RWPE2 (cell line): Measurements from ENCODE around the gene LRRC14B.

Source experiments
- ATAC-seq: fragments of 200-7000 bp; cut with Tn5 transposase; 3 replicates; pipeline ENCODE4 v1.9.1; 2021; ENCODE audit warnings: low read depth
- DNase-seq: peaks from one replicate; pipeline ENCODE4 v3.0.0-alpha.2; 2020; ENCODE audit warnings: low spot score
- H3K27ac ChIP-seq: fragments of 450-650 bp; 2 replicates; pipeline ENCODE4 v1.5.1; 2017; ENCODE audit warnings: mild to moderate bottlenecking; ENCODE audit not compliant: poor library complexity, severe bottlenecking
- H3K27me3 ChIP-seq: fragments of 250-450 bp; sonication (Bioruptor Pico); 2 replicates; pipeline ENCODE4 v1.5.1; 2021; ENCODE audit warnings: mild to moderate bottlenecking, moderate library complexity; ENCODE audit not compliant: insufficient read depth, poor library complexity, severe bottlenecking
- H3K36me3 ChIP-seq: fragments of 250-450 bp; sonication (Bioruptor Pico); 2 replicates; pipeline ENCODE4 v1.5.1; 2020; ENCODE audit warnings: low read depth, mild to moderate bottlenecking, moderate library complexity
- H3K4me1 ChIP-seq: fragments of 250-450 bp; sonication (Bioruptor Pico); 2 replicates; pipeline ENCODE4 v1.5.1; 2021; ENCODE audit warnings: mild to moderate bottlenecking, moderate library complexity; ENCODE audit not compliant: insufficient read depth, poor library complexity, severe bottlenecking
- H3K4me3 ChIP-seq: fragments of 250-450 bp; sonication (Bioruptor Pico); 2 replicates; pipeline ENCODE4 v1.5.1; 2021; ENCODE audit warnings: mild to moderate bottlenecking, moderate library complexity; ENCODE audit not compliant: severe bottlenecking
- H3K9me3 ChIP-seq: fragments of 250-450 bp; sonication (Bioruptor Pico); 2 replicates; pipeline ENCODE4 v1.5.1; 2021; ENCODE audit warnings: mild to moderate bottlenecking, moderate library complexity; ENCODE audit not compliant: severe bottlenecking
- TF ChIP-seq, protein P1 (sequence below): fragments of 450-650 bp; IDR thresholded peaks from one replicate; pipeline ENCODE4 v1.5.1; 2017; ENCODE audit warnings: mild to moderate bottlenecking, moderate library complexity; ENCODE audit not compliant: poor library complexity, severe bottlenecking

Gene LRRC14B

DNA sequence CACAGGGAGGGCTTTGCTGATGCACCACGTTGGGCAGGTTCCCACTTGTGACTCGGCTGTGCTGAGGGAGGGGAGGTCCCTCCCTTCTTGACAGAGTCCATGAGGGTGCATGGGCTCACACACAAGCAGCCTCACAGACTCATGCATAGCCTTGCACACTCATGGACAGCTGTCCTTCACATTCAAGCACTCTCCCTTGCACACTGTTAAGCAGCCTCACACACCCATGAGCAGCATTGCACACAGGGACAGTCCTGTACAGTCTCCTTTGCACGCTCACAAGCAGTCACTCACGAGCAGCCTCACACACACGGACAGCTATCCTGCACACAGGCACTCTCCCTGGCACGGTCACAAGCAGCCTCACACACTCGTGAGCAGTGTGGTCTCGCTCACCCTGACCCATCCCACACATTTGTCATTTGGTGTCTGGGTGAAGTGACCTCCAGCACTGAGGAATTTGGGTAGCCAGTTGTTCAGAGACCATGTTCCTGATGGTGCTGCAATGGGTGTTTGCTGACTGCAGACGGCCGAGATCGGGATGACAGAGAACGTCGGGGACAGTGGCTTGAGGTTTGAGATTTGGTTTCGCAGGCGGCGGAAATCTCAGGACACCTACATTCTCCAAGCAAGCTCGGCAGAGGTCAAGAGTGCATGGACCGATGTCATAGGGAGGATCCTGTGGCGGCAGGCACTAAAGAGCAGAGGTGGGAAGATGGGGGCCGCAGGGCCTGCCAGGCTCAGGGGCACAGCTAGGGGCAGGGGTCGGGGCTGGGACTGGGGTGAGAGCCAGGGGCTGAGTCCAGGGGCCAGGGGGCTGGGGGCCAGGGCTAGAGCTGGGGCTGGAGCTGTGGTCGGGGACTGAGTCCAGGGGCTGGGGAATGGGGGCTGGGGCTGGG, 17.7 kb upstream of the LRRC14B start:
- ATAC-seq (0 out of 3 replicates have a peak, but pooled peaks have one; percentile 6), DNase-seq (peak; percentile 54)
- H3K4me3 ChIP-seq, result no peak overlapping the region
- H3K36me3 ChIP-seq, result no peaks in the 10 kb centered on the region
- H3K27ac ChIP-seq, result no peak overlapping the region
- no peaks in the 10 kb centered on the region for H3K4me1 ChIP-seq
- TF ChIP-seq, protein P1, sequence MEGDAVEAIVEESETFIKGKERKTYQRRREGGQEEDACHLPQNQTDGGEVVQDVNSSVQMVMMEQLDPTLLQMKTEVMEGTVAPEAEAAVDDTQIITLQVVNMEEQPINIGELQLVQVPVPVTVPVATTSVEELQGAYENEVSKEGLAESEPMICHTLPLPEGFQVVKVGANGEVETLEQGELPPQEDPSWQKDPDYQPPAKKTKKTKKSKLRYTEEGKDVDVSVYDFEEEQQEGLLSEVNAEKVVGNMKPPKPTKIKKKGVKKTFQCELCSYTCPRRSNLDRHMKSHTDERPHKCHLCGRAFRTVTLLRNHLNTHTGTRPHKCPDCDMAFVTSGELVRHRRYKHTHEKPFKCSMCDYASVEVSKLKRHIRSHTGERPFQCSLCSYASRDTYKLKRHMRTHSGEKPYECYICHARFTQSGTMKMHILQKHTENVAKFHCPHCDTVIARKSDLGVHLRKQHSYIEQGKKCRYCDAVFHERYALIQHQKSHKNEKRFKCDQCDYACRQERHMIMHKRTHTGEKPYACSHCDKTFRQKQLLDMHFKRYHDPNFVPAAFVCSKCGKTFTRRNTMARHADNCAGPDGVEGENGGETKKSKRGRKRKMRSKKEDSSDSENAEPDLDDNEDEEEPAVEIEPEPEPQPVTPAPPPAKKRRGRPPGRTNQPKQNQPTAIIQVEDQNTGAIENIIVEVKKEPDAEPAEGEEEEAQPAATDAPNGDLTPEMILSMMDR, result no peak
- peaks cover 14% of the 10 kb centered on the region for H3K27me3 ChIP-seq
- no peaks in the 10 kb centered on the region for H3K9me3 ChIP-seq

DNA sequence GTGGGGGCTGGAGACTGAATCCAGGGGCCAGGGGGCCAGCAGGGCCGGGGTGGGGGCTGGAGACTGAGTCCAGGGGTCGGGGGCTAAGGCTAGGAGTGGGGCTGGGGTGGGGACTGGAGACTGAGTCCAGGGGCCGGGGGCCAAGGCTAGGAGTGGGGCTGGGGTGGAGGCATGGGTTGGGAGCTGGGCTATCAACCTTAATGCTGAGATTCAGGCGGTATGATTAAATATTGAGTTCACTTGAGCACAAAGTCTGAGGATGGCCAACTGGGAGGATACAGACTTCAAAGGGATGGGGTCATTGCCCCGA, 17.0 kb upstream of the LRRC14B start:
- Histone ChIP-seq H3K27ac (no peak overlapping the region), H3K4me3 (no peak overlapping the region), H3K36me3 (no peaks in the 10 kb centered on the region), H3K27me3 (peaks cover 14% of the 10 kb centered on the region), H3K4me1 (no peaks in the 10 kb centered on the region), H3K9me3 (no peaks in the 10 kb centered on the region)
- DNase-seq, result no peak
- no peak for ATAC-seq
- TF ChIP-seq, protein P1, result no peak

DNA sequence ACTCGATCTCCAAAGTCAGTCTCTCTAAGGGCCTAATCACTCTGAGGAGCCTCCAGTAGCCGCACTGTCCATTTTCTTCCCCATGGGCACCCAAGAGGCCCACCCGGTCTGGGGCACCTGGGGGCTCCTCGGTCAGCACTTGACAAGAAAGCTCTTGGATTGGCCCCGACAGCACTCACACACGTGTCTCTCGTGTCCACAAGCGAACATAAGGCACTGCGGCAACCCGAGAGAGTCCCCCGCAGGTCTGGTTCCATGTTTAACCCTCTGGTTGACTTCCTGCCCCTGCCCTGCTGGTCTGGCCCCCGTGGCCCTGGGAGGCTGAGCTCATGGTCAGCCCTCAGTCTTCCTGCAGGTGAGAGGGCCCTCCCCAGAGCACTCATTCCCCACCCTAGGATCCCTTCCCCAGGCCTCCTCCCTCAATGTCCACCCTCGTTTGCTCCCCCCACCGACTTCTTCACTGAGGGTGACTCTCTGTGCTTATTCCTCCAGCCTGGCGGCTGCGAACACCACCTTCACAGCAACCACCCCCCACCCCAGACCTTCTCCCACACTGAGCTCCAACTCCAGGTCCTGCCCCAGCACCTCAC, 16.3 kb upstream of the LRRC14B start:
- Histone ChIP-seq H3K36me3 (no peaks in the 10 kb centered on the region), H3K4me1 (no peaks in the 10 kb centered on the region), H3K27me3 (peaks cover 14% of the 10 kb centered on the region), H3K4me3 (no peak overlapping the region), H3K27ac (no peak overlapping the region), H3K9me3 (no peaks in the 10 kb centered on the region)
- no peak for ATAC-seq
- TF ChIP-seq, protein P1, result no peak
- DNase-seq, result peak; percentile 57

DNA sequence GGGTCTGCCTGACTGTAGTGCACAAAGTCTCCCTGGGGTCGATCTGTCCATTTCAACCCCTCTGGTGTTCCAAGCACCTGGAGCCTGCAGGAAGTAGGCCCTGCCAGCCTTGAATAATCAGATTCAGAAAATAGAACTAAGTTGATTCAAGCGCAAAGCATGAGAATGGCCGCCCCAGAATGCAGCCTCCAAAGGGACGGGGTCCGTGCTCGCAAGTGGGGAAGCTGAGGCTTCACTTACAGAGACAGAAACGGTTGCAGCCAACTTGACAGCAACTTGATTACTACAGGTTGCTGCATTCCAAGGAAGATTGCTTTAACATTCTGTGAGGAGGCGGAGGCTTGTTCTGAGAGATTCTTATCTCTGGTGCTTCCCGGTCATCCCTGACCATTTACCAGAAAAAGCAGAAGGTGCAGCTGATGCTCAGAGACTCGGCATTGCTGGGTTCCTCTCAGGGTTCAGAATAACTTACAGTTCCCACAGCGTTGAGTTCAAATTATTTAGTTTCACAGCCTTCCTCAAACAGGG, 14.9 kb upstream of the LRRC14B start:
- Histone ChIP-seq H3K9me3 (no peaks in the 10 kb centered on the region), H3K4me1 (no peaks in the 10 kb centered on the region), H3K27ac (no peak overlapping the region), H3K27me3 (peaks cover 14% of the 10 kb centered on the region), H3K4me3 (no peak overlapping the region), H3K36me3 (no peaks in the 10 kb centered on the region)
- DNase-seq (peak; percentile 34), ATAC-seq (no peak)
- TF ChIP-seq, protein P1, result no peak

DNA sequence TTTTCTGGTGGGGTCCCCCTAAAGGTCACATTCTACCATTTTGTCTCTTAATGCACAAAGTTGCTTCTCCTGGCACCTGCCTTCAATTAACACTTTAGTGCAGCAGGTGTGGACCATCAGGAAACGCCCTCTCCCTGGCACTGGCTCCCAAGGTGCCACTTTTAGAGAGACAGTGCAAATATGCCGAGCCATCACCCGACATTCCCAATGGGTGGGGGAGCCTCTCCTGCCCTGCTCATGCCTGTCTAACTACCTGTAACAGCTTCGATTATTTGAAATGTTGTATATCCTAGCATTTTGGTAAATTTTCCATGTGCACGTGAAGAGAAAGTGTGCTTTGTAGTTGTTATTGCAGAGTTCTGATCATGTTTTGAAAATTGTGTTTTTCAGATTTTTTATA, 13.2 kb upstream of the LRRC14B start:
- Histone ChIP-seq H3K9me3 (no peaks in the 10 kb centered on the region), H3K36me3 (no peaks in the 10 kb centered on the region), H3K27me3 (peaks cover 9% of the 10 kb centered on the region), H3K27ac (no peak overlapping the region), H3K4me1 (no peaks in the 10 kb centered on the region), H3K4me3 (no peak overlapping the region)
- ATAC-seq (no peak), DNase-seq (no peak)
- TF ChIP-seq, protein P1, result no peak
